Measurements from ENCODE around the gene PRLR. TPM values are rescaled to one million over a fixed set of nuclear protein-coding genes. Genes with fewer than 3 reads are reported as not detected.

PRLR gene
- total and polyA plus RNA-seq, 4 donors = 3.5 to 44.5 (median 14.3) TPM

- TF ChIP-seq ZBTB33 (IDR thresholded peaks at IDR 0.05) (no peak), SP1 (IDR thresholded peaks at IDR 0.05) (peak; percentile 65), CTCF (IDR thresholded peaks at IDR 0.05; ENCODE audit: low read depth, low read length, missing input control) (no peak), RAD21 (IDR thresholded peaks at IDR 0.05) (peak; percentile 17 to 44)
Measured at GRCh38 chr5:35047785-35048404, 182.4 kb downstream of the PRLR start, which contains the start of gene AGXT2 (continued).

- TF ChIP-seq JUND (IDR thresholded peaks at IDR 0.05) (no peak), ATF3 (IDR thresholded peaks at IDR 0.05) (no peak), EGR1 (IDR thresholded peaks at IDR 0.05; ENCODE audit: low read depth in 2 of 2) (no peak), YY1 (IDR thresholded peaks at IDR 0.05) (no peak), RAD21 (IDR thresholded peaks at IDR 0.05) (no peak)
- H3K27ac ChIP-seq (ENCODE audit: low read depth in 1 of 2, low read length in 2 of 2) = peak overlapping the region; percentile 4 to 53
- H3K27me3 ChIP-seq (ENCODE audit: control insufficient read depth in 4 of 4, insufficient read depth in 4 of 4, low read length in 3 of 4) = no peaks in the 10 kb centered on the region
- peak overlapping the region; percentile 51 to 85 (median 65) for H3K4me3 ChIP-seq (ENCODE audit: low read depth in 1 of 3, low read length in 3 of 3)
- 43% methylated on average over 4 of the region's 4 CpGs for WGBS
- DNase-seq (ENCODE audit: low spot score) = no peak
- H3K9me3 ChIP-seq (ENCODE audit: control insufficient read depth in 4 of 4, low read length in 3 of 4) = no peaks in the 10 kb centered on the region
- H3K36me3 ChIP-seq (ENCODE audit: control insufficient read depth in 4 of 4, insufficient read depth in 3 of 4, low read depth in 1 of 4, low read length in 3 of 4) = peaks cover 0 to 5% (median 0%) of the 10 kb centered on the region in 4 donors
- H3K4me1 ChIP-seq (ENCODE audit: control insufficient read depth in 4 of 4, insufficient read depth in 4 of 4, low read length in 3 of 4) = peaks cover 8 to 52% (median 41%) of the 10 kb centered on the region in 4 donors
- H3K9ac ChIP-seq (ENCODE audit: low read depth in 1 of 2, low read length in 2 of 2) = peak overlapping the region; percentile 42 to 49
Measured at GRCh38 chr5:35046774-35047173, 183.5 kb downstream of the PRLR start.

- peaks cover 8 to 46% (median 29%) of the 10 kb centered on the region in 4 donors for H3K4me1 ChIP-seq (ENCODE audit: control insufficient read depth in 4 of 4, insufficient read depth in 4 of 4, low read length in 3 of 4)
- no peaks in the 10 kb centered on the region for H3K27me3 ChIP-seq (ENCODE audit: control insufficient read depth in 4 of 4, insufficient read depth in 4 of 4, low read length in 3 of 4)
- WGBS = 21% methylated on average over 1 of the region's 1 CpG
- peak overlapping the region in 1 of 3 donors; percentile 35 for H3K4me3 ChIP-seq (ENCODE audit: low read depth in 1 of 3, low read length in 3 of 3)
- no peak overlapping the region for H3K9ac ChIP-seq (ENCODE audit: low read depth in 1 of 2, low read length in 2 of 2)
- DNase-seq (ENCODE audit: low spot score) = no peak
- H3K9me3 ChIP-seq (ENCODE audit: control insufficient read depth in 4 of 4, low read length in 3 of 4) = no peaks in the 10 kb centered on the region
- no peak overlapping the region for H3K27ac ChIP-seq (ENCODE audit: low read depth in 1 of 2, low read length in 2 of 2)
- peaks cover 0 to 5% (median 0%) of the 10 kb centered on the region in 4 donors for H3K36me3 ChIP-seq (ENCODE audit: control insufficient read depth in 4 of 4, insufficient read depth in 3 of 4, low read depth in 1 of 4, low read length in 3 of 4)
- TF ChIP-seq EGR1 (IDR thresholded peaks at IDR 0.05; ENCODE audit: low read depth in 2 of 2) (no peak), FOXA2 (IDR thresholded peaks at IDR 0.05) (no peak), HNF4A (conservative IDR thresholded peaks at IDR 0.05) (no peak), RXRA (IDR thresholded peaks at IDR 0.05) (no peak), ATF3 (IDR thresholded peaks at IDR 0.05) (no peak), GABPA (IDR thresholded peaks at IDR 0.05 in 1 of 2, conservative IDR thresholded peaks at IDR 0.05 in 1 of 2) (no peak), JUND (IDR thresholded peaks at IDR 0.05) (no peak), HNF4G (IDR thresholded peaks at IDR 0.05) (no peak), TAF1 (conservative IDR thresholded peaks at IDR 0.05) (no peak), REST (IDR thresholded peaks at IDR 0.05) (no peak), ZBTB33 (IDR thresholded peaks at IDR 0.05) (no peak), CTCF (IDR thresholded peaks at IDR 0.05; ENCODE audit: low read depth, low read length, missing input control) (no peak)
Measured at GRCh38 chr5:35045280-35045679, 185.0 kb downstream of the PRLR start.

All from liver (tissue), 9 donors.